Nephron progenitor cell (in vitro differentiated cells): ENCODE results near the gene LTO1.
A peak's percentile ranks its signal among the peaks of the same experiment; 100 is the strongest.

Source experiments
- DNase-seq: peaks from one replicate; pipeline ENCODE4 v3.0.0; 2021
- H3K27ac Mint-ChIP-seq: 2 replicates; pipeline ENCODE4 v1.8.0; 2021; ENCODE audit warnings: mild to moderate bottlenecking, moderate library complexity, mixed read lengths
- H3K27me3 Mint-ChIP-seq: 2 replicates; pipeline ENCODE4 v1.8.0; 2021; ENCODE audit warnings: mild to moderate bottlenecking, low read depth, mixed read lengths; ENCODE audit not compliant: poor library complexity
- H3K36me3 Mint-ChIP-seq: 2 replicates; pipeline ENCODE4 v1.8.0; 2021; ENCODE audit warnings: low read depth, mixed read lengths
- H3K4me1 Mint-ChIP-seq: 2 replicates; pipeline ENCODE4 v1.8.0; 2021; ENCODE audit warnings: mixed read lengths
- H3K4me3 Mint-ChIP-seq: 2 replicates; pipeline ENCODE4 v1.8.0; 2021; ENCODE audit warnings: mild to moderate bottlenecking, moderate library complexity, mixed read lengths
- H3K9me3 Mint-ChIP-seq: 2 replicates; pipeline ENCODE4 v1.8.0; 2021; ENCODE audit warnings: mild to moderate bottlenecking, moderate library complexity, mixed read lengths
- CTCF ChIP-seq: fragments of 200-600 bp; sonication (generic); IDR thresholded peaks from 2 replicates; pipeline ENCODE4 v1.5.0; 2021; ENCODE audit warnings: antibody characterized with exemption

The LTO1 gene

GRCh38 chr11:69649576-69649900, 25.6 kb downstream of the LTO1 start:
- Mint-ChIP-seq H3K9me3 (no peaks in the 10 kb centered on the region), H3K36me3 (peaks cover 39% of the 10 kb centered on the region), H3K4me3 (no peak overlapping the region), H3K27ac (peak overlapping the region; percentile 71), H3K4me1 (peaks cover 24% of the 10 kb centered on the region), H3K27me3 (no peaks in the 10 kb centered on the region)
- DNase-seq = no peak
- TF ChIP-seq CTCF = no peak

- Mint-ChIP-seq H3K9me3 (no peaks in the 10 kb centered on the region), H3K4me3 (no peak overlapping the region), H3K27me3 (no peaks in the 10 kb centered on the region), H3K4me1 (peaks cover 28% of the 10 kb centered on the region), H3K27ac (peak overlapping the region; percentile 71), H3K36me3 (peaks cover 39% of the 10 kb centered on the region)
- no peak for DNase-seq
- no peak for TF ChIP-seq CTCF
Observed at GRCh38 chr11:69648679-69649575, 26.2 kb downstream of the LTO1 start.

- Mint-ChIP-seq H3K9me3 (no peaks in the 10 kb centered on the region), H3K27me3 (no peaks in the 10 kb centered on the region), H3K36me3 (peaks cover 32% of the 10 kb centered on the region), H3K27ac (peak overlapping the region; percentile 66), H3K4me1 (peaks cover 30% of the 10 kb centered on the region), H3K4me3 (no peak overlapping the region)
- no peak for DNase-seq
- TF ChIP-seq CTCF = no peak
Observed at GRCh38 chr11:69647761-69648497, 27.2 kb downstream of the LTO1 start.

GRCh38 chr11:69647390-69647748, 27.8 kb downstream of the LTO1 start:
- no peaks in the 10 kb centered on the region for H3K27me3 Mint-ChIP-seq
- H3K36me3 Mint-ChIP-seq = peaks cover 27% of the 10 kb centered on the region
- TF ChIP-seq CTCF = no peak
- no peak overlapping the region for H3K4me3 Mint-ChIP-seq
- H3K9me3 Mint-ChIP-seq = no peaks in the 10 kb centered on the region
- no peak overlapping the region for H3K27ac Mint-ChIP-seq
- H3K4me1 Mint-ChIP-seq = peaks cover 27% of the 10 kb centered on the region
- no peak for DNase-seq

- H3K27me3 Mint-ChIP-seq = no peaks in the 10 kb centered on the region
- H3K9me3 Mint-ChIP-seq = no peaks in the 10 kb centered on the region
- peaks cover 20% of the 10 kb centered on the region for H3K36me3 Mint-ChIP-seq
- no peak overlapping the region for H3K4me3 Mint-ChIP-seq
- DNase-seq = no peak
- no peak for TF ChIP-seq CTCF
- H3K27ac Mint-ChIP-seq = peak overlapping the region; percentile 45
- H3K4me1 Mint-ChIP-seq = peaks cover 27% of the 10 kb centered on the region
Observed at GRCh38 chr11:69646493-69647389, 28.4 kb downstream of the LTO1 start.
